ENCODE data around the gene C1QTNF12.
A peak's percentile ranks its signal among the peaks of the same experiment; 100 is the strongest.

DNA sequence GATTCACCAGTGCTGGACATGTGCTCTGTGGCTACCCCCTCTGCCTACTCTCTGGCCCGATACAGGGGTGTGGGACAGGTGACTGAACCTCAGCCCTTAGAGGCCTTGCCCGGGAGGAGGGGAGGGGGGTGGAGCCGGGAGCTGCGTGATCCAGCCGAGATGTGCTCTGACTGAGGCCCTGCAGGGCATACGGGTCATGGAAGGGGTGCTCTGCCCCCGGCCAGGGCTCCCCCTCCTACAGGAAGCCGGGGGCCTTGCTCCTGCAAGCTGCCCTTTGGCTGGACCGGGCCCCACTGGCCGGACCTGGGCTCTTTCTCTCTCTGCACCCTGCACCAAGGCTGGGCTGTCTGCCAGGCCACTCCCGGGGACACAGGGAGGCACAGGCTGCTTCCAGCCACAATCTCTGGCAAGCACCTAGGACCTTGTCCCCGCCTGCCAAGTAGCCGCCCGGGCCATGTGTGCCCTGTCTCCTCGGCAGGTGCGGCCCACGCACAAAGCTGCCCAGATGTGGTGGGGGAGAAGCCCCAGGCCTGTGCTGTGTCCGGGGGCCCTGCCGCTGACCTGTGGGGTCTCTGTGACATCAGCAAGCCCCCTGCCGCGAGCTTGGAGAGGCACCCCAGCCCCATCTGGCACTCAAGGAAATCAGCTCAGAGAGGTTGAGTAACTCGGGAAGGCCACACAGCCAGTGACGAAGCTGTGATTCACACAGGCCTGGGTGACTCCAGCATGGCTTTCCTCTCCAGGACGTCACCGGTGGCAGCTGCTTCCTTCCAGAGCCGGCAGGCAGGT, 35.2 kb upstream of the C1QTNF12 start:
- TF ChIP-seq, protein P1, sequence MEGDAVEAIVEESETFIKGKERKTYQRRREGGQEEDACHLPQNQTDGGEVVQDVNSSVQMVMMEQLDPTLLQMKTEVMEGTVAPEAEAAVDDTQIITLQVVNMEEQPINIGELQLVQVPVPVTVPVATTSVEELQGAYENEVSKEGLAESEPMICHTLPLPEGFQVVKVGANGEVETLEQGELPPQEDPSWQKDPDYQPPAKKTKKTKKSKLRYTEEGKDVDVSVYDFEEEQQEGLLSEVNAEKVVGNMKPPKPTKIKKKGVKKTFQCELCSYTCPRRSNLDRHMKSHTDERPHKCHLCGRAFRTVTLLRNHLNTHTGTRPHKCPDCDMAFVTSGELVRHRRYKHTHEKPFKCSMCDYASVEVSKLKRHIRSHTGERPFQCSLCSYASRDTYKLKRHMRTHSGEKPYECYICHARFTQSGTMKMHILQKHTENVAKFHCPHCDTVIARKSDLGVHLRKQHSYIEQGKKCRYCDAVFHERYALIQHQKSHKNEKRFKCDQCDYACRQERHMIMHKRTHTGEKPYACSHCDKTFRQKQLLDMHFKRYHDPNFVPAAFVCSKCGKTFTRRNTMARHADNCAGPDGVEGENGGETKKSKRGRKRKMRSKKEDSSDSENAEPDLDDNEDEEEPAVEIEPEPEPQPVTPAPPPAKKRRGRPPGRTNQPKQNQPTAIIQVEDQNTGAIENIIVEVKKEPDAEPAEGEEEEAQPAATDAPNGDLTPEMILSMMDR (IDR thresholded peaks at IDR 0.05; ENCODE audit: extremely low read depth in 1 of 2, insufficient read depth in 1 of 2, low read depth in 1 of 2, low read length in 2 of 2), result no peak
- no peak for TF ChIP-seq POLR2A (IDR thresholded peaks at IDR 0.05; ENCODE audit: low read depth, low read length)
- peak; percentile 73 for TF ChIP-seq POLR2AphosphoS5 (IDR thresholded peaks at IDR 0.05; ENCODE audit: insufficient read depth, low read depth, low read length)
- no peak for TF ChIP-seq EZH2 (IDR thresholded peaks at IDR 0.05; ENCODE audit: borderline replicate concordance, low read depth, low read length, severe bottlenecking)
- peak; percentile 32 for TF ChIP-seq JUN (IDR thresholded peaks at IDR 0.05; ENCODE audit: borderline replicate concordance, insufficient read depth, insufficient read length, low read depth)
- peak; percentile 64 for TF ChIP-seq FOS (IDR thresholded peaks at IDR 0.05; ENCODE audit: borderline replicate concordance, insufficient read depth, low read length)
- TF ChIP-seq, protein P2, sequence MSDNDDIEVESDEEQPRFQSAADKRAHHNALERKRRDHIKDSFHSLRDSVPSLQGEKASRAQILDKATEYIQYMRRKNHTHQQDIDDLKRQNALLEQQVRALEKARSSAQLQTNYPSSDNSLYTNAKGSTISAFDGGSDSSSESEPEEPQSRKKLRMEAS (IDR thresholded peaks at IDR 0.05; ENCODE audit: insufficient read depth, insufficient read length), result no peak
- no peak for TF ChIP-seq MYC (IDR thresholded peaks at IDR 0.05; ENCODE audit: low read depth, low read length)
- TF ChIP-seq GATA2 (IDR thresholded peaks at IDR 0.05; ENCODE audit: insufficient read depth, insufficient read length, low read depth, low read length), result no peak
